H1 (cell line): ENCODE results near the gene ADRB1. TPM values are rescaled to one million over a fixed set of nuclear protein-coding genes. Genes with fewer than 3 reads are reported as not detected.

Experiments used
- CTCF ChIA-PET: fragments of 300-600 bp; sonication (Branson Sonifier 250); formaldehyde crosslinking; loops from one replicate; lab custom pipeline; 2021; ENCODE audit not compliant: partially characterized antibody; lab: Charles Lee
- POLR2A ChIA-PET: fragments of 300-600 bp; sonication (Branson Sonifier 250); formaldehyde crosslinking; loops from one replicate; lab custom pipeline; 2021; ENCODE audit warnings: inconsistent platforms; ENCODE audit not compliant: partially characterized antibody; lab: Charles Lee
- DNase-seq, 2 experiments: peaks; one replicate each; pipeline versions ENCODE4 v3.0.0 to v3.0.0-alpha.2; 2010 to 2022; ENCODE audit warnings: low spot score in 2 of 2, low read depth in 1 of 2, mixed read lengths in 1 of 2
- FAIRE-seq: peaks from 2 replicates; lab custom pipeline; 2011; peaks lifted over from hg19 to GRCh38; lab: Jason Lieb, UNC
- H2AFZ ChIP-seq: 2 replicates; pipeline ENCODE4 v1.8.1; 2012; ENCODE audit warnings: low read length, inconsistent platforms
- H2AK5ac ChIP-seq: 2 replicates; pipeline ENCODE4 v1.6.1; 2013; ENCODE audit warnings: low read depth, low read length
- H2BK120ac ChIP-seq: replicated peaks from 2 replicates; pipeline ENCODE3; 2013; ENCODE audit warnings: low read depth, low read length, inconsistent platforms
- H2BK12ac ChIP-seq: 2 replicates; pipeline ENCODE4 v1.6.1; 2013; ENCODE audit warnings: low read depth, low read length
- H2BK15ac ChIP-seq: 2 replicates; pipeline ENCODE4 v1.6.1; 2013; ENCODE audit warnings: low read length
- H2BK20ac ChIP-seq: 2 replicates; pipeline ENCODE4 v1.6.1; 2013; ENCODE audit warnings: low read length
- H2BK5ac ChIP-seq: 2 replicates; pipeline ENCODE4 v1.6.1; 2013; ENCODE audit warnings: low read depth, low read length
- H3K14ac ChIP-seq: 2 replicates; pipeline ENCODE4 v1.6.1; 2013; ENCODE audit warnings: inconsistent platforms; ENCODE audit not compliant: insufficient read length
- H3K18ac ChIP-seq: 2 replicates; pipeline ENCODE4 v1.6.1; 2013; ENCODE audit warnings: low read length; ENCODE audit errors: extremely low read depth
- H3K23ac ChIP-seq: 2 replicates; pipeline ENCODE4 v1.6.1; 2013; ENCODE audit warnings: inconsistent platforms; ENCODE audit not compliant: insufficient read length
- H3K23me2 ChIP-seq: 2 replicates; pipeline ENCODE4 v1.6.1; 2013; ENCODE audit warnings: low read depth, low read length
- H3K27ac ChIP-seq: 2 replicates; pipeline ENCODE4 v1.6.1; 2011; ENCODE audit warnings: low read depth, low read length, inconsistent platforms
- H3K27me3 ChIP-seq, 4 experiments: replicated peaks in 1 of 4; 1 replicate in 1 of 4; 2 replicates in 3 of 4; pipeline versions ENCODE4 v1.6.1 to v1.8.1; 2011 to 2013; ENCODE audit warnings: low read length in 3 of 4, mild to moderate bottlenecking in 3 of 4, inconsistent platforms in 2 of 4, mixed read lengths in 2 of 4, moderate library complexity in 1 of 4; ENCODE audit not compliant: control insufficient read depth in 3 of 4, insufficient read depth in 3 of 4; ENCODE audit errors: extremely low read depth in 1 of 4
- H3K36me3 ChIP-seq, 4 experiments: 2 replicates each; pipeline versions ENCODE4 v1.6.1 to v1.8.1; 2011 to 2013; ENCODE audit warnings: mild to moderate bottlenecking in 4 of 4, low read length in 3 of 4, moderate library complexity in 2 of 4, control low read depth in 1 of 4, inconsistent platforms in 1 of 4; ENCODE audit not compliant: insufficient read depth in 4 of 4, control insufficient read depth in 2 of 4
- H3K4ac ChIP-seq: replicated peaks from 2 replicates; pipeline ENCODE3; 2013; ENCODE audit warnings: low read length, low read depth, mixed read lengths, inconsistent platforms; ENCODE audit not compliant: insufficient read length
- H3K4me1 ChIP-seq, 4 experiments: replicated peaks in 1 of 4; 1 replicate in 1 of 4; 2 replicates in 3 of 4; pipeline versions ENCODE4 v1.6.1 to v1.8.1; 2011 to 2013; ENCODE audit warnings: low read length in 3 of 4, inconsistent platforms in 2 of 4, mixed read lengths in 1 of 4; ENCODE audit not compliant: insufficient read depth in 4 of 4, control insufficient read depth in 3 of 4
- H3K4me2 ChIP-seq, 2 experiments: 2 replicates each; pipeline versions ENCODE4 v1.6.1 to v1.8.1; 2011 to 2013; ENCODE audit warnings: low read depth in 2 of 2, low read length in 2 of 2, control low read depth in 1 of 2, inconsistent platforms in 1 of 2, mild to moderate bottlenecking in 1 of 2; ENCODE audit not compliant: insufficient read depth in 1 of 2
- H3K4me3 ChIP-seq, 4 experiments: fragments of 200-600, 300-600 bp in 1 of 4; sonication (generic), shearing (Covaris generic), sonication (Bioruptor Twin) in 1 of 4; 2 replicates each; pipeline versions ENCODE4 v1.5.1 to v1.8.1; 2011 to 2016; ENCODE audit warnings: low read length in 4 of 4, low read depth in 3 of 4, control low read depth in 2 of 4, inconsistent platforms in 2 of 4, mild to moderate bottlenecking in 2 of 4, mixed read lengths in 1 of 4, moderate library complexity in 1 of 4; ENCODE audit not compliant: insufficient read depth in 2 of 4; ENCODE audit errors: extremely low read depth in 1 of 4
- H3K56ac ChIP-seq: replicated peaks from 2 replicates; pipeline ENCODE3; 2013; ENCODE audit warnings: low read depth, mild to moderate bottlenecking, mixed read lengths, low read length, inconsistent platforms; ENCODE audit not compliant: insufficient read length
- H3K79me1 ChIP-seq: 2 replicates; pipeline ENCODE4 v1.6.1; 2013; ENCODE audit warnings: low read depth, low read length, control low read depth
- H3K79me2 ChIP-seq, 2 experiments: 2 replicates each; pipeline versions ENCODE4 v1.6.1 to v1.8.1; 2012 to 2013; ENCODE audit warnings: low read length in 2 of 2, mild to moderate bottlenecking in 2 of 2, inconsistent platforms in 1 of 2; ENCODE audit not compliant: insufficient read depth in 2 of 2, control insufficient read depth in 1 of 2
- H3K9ac ChIP-seq, 4 experiments: replicated peaks in 1 of 4; 1 replicate in 1 of 4; 2 replicates in 3 of 4; pipeline versions ENCODE4 v1.6.1 to v1.8.1; 2011 to 2013; ENCODE audit warnings: low read depth in 3 of 4, low read length in 3 of 4, control low read depth in 2 of 4, mild to moderate bottlenecking in 2 of 4, moderate library complexity in 2 of 4, inconsistent platforms in 1 of 4; ENCODE audit errors: extremely low read depth in 1 of 4
- H3K9me3 ChIP-seq, 2 experiments: 2 replicates each; pipeline versions ENCODE4 v1.6.1 to v1.8.1; 2012 to 2013; ENCODE audit warnings: mild to moderate bottlenecking in 2 of 2, moderate library complexity in 2 of 2, control low read depth in 1 of 2, inconsistent platforms in 1 of 2, low read depth in 1 of 2, low read length in 1 of 2, mixed read lengths in 1 of 2; ENCODE audit not compliant: insufficient read depth in 2 of 2
- H4K20me1 ChIP-seq, 2 experiments: replicated peaks in 1 of 2; 2 replicates each; pipeline versions ENCODE3 to v1.8.1; 2011 to 2013; ENCODE audit warnings: inconsistent platforms in 2 of 2, low read length in 2 of 2, mild to moderate bottlenecking in 1 of 2; ENCODE audit not compliant: insufficient read depth in 2 of 2, control insufficient read depth in 1 of 2
- H4K5ac ChIP-seq: 2 replicates; pipeline ENCODE4 v1.6.1; 2013; ENCODE audit warnings: low read length, low read depth, mixed read lengths, inconsistent platforms; ENCODE audit not compliant: insufficient read length
- H4K8ac ChIP-seq: 2 replicates; pipeline ENCODE4 v1.8.0; 2013; ENCODE audit warnings: mild to moderate bottlenecking, moderate library complexity, low read length, inconsistent platforms; ENCODE audit not compliant: insufficient read depth; ENCODE audit errors: extremely low read depth
- H4K91ac ChIP-seq: replicated peaks from 2 replicates; pipeline ENCODE3; 2013; ENCODE audit warnings: low read length, mixed read lengths, inconsistent platforms; ENCODE audit not compliant: insufficient read length
- BRCA1 ChIP-seq: IDR thresholded peaks from 2 replicates; pipeline ENCODE4 v1.6.1; 2012; ENCODE audit warnings: low read depth, low read length, improper control_type of control experiment
- CREB1 ChIP-seq: IDR thresholded peaks from 2 replicates; pipeline ENCODE4 v1.6.1; 2012; ENCODE audit warnings: inconsistent platforms
- CTCF ChIP-seq, 3 experiments: IDR thresholded peaks; 1 replicate in 2 of 3; 2 replicates in 1 of 3; pipeline versions ENCODE4 v1.5.1 to v1.6.1; 2011; ENCODE audit warnings: low read length in 3 of 3, mild to moderate bottlenecking in 3 of 3, inconsistent platforms in 2 of 3, low read depth in 1 of 3, moderate library complexity in 1 of 3; ENCODE audit not compliant: insufficient read depth in 1 of 3; ENCODE audit errors: control extremely low read depth in 1 of 3
- EZH2 ChIP-seq: fragments of 200-600 bp; sonication (generic); IDR thresholded peaks from 2 replicates; pipeline ENCODE4 v1.7.1; 2012; ENCODE audit warnings: low read depth, mild to moderate bottlenecking, moderate library complexity, low read length, inconsistent platforms; ENCODE audit not compliant: severe bottlenecking
- KDM5A ChIP-seq: fragments of 200-600 bp; IDR thresholded peaks from 2 replicates; pipeline ENCODE4 v1.7.1; 2012; ENCODE audit warnings: mild to moderate bottlenecking, low read length, inconsistent platforms, mixed read lengths
- MAX ChIP-seq: IDR thresholded peaks from 2 replicates; pipeline ENCODE4 v1.6.1; 2012; ENCODE audit warnings: inconsistent platforms
- RNF2 ChIP-seq: fragments of 200-900, 300-1000 bp; sonication (generic); IDR thresholded peaks from 2 replicates; pipeline ENCODE4 v1.7.1; 2016; ENCODE audit warnings: borderline replicate concordance, low read depth, mild to moderate bottlenecking, antibody characterized with exemption, low read length; ENCODE audit not compliant: poor library complexity, severe bottlenecking; ENCODE audit errors: missing control alignments
- RXRA ChIP-seq: IDR thresholded peaks from 2 replicates; pipeline ENCODE4 v1.6.1; 2011; ENCODE audit warnings: low read depth, mild to moderate bottlenecking, low read length, moderate library complexity; ENCODE audit not compliant: insufficient read depth
- SIN3A ChIP-seq, 2 experiments: IDR thresholded peaks in 1 of 2; conservative IDR thresholded peaks in 1 of 2; 2 replicates each; pipeline ENCODE4 v1.6.1; 2011 to 2012; ENCODE audit warnings: low read length in 2 of 2, improper control_type of control experiment in 1 of 2, low read depth in 1 of 2, mild to moderate bottlenecking in 1 of 2
- TCF12 ChIP-seq: IDR thresholded peaks from 2 replicates; pipeline ENCODE4 v1.6.1; 2011; ENCODE audit warnings: low read depth, mild to moderate bottlenecking, low read length
- TEAD4 ChIP-seq: IDR thresholded peaks from 2 replicates; pipeline ENCODE4 v1.6.1; 2012; ENCODE audit warnings: low read depth, low read length, inconsistent platforms, mixed read lengths
- WGBS, 2 experiments: shearing (Covaris generic) in 1 of 2; methylation state at CpG; one replicate each; pipeline versions ENCODE4 v1.1.6 to v1.1.7; 2013 to 2015; ENCODE audit warnings: low lambda C conversion rate in 2 of 2, mixed read lengths in 2 of 2, inconsistent platforms in 1 of 2, low coverage in 1 of 2, missing lambda C conversion rate in 1 of 2; ENCODE audit not compliant: insufficient replicate concordance in 2 of 2, insufficient coverage in 1 of 2, insufficient read length in 1 of 2; ENCODE audit errors: extremely low coverage in 1 of 2, missing lambda C conversion rate in 1 of 2; 5-methylcytosine and 5-hydroxymethylcytosine counted together
- polyA plus RNA-seq, 7 experiments: library from polyadenylated mRNA; depleted of rRNA in 3 of 7; stranded (reverse) in 5 of 7; unstranded in 2 of 7; fragments of >200 nt in 5 of 7; fragments of 200-250 nt in 2 of 7; gene quantifications; 1 replicate in 5 of 7; 2 replicates in 1 of 7; 4 replicates in 1 of 7; pipeline versions ENCODE4 v1.2.1 to v1.2.3, GENCODE V29; 2011 to 2013; ENCODE audit warnings: missing spikeins in 2 of 7, mixed read lengths in 2 of 7
- total RNA-seq: library from RNA; stranded (reverse); fragmentation: NEBNext Ultra II Directional; extraction: Animal tissue kit (Norgen Biotek cat#: 25700); gene quantifications from 2 replicates; pipeline ENCODE4 v1.2.1, GENCODE V29; 2021

ADRB1 gene
- total and polyA plus RNA-seq, 2 of the 8 experiments (the other 6 are each of a cell fraction or from before 2014, with no cell fraction given) = 0.14 to 0.48 TPM

GRCh38 chr10:114041166-114041565, 2.5 kb upstream of the ADRB1 start:
- no peak overlapping the region for H3K4me2 ChIP-seq
- H2BK15ac ChIP-seq = no peak overlapping the region
- no peak overlapping the region for H3K4ac ChIP-seq
- ChIA-PET POLR2A (no interaction called here), CTCF (interaction anchor here (1.4 to 1.8 kb wide), 2 partner anchors 57 to 69 kb away, joined by 3 to 9 read pairs; no protein-coding TSS in a partner anchor)
- H3K27me3 ChIP-seq = peaks cover 29 to 46% (median 39%) of the 10 kb centered on the region in 4 experiments
- no peak overlapping the region for H3K18ac ChIP-seq
- no peak overlapping the region for H3K14ac ChIP-seq
- H3K23me2 ChIP-seq = peaks cover 20% of the 10 kb centered on the region
- H4K8ac ChIP-seq = no peak overlapping the region
- H3K79me2 ChIP-seq = no peaks in the 10 kb centered on the region
- no peak overlapping the region for H3K4me3 ChIP-seq
- peaks cover 0 to 13% (median 5%) of the 10 kb centered on the region in 4 experiments; a peak in 6 of 7 replicates for H3K4me1 ChIP-seq
- no peak overlapping the region for H3K56ac ChIP-seq
- 88% methylated on average over 8 of the region's 8 CpGs; no CpG with 5 or more reads in 1 of the 2 experiments for WGBS, 2 experiments
- no peak overlapping the region for H3K27ac ChIP-seq
- FAIRE-seq (no peak), DNase-seq (no peak)
- peaks cover 0 to 8% of the 10 kb centered on the region in 2 experiments; a peak in 1 of 4 replicates for H3K9me3 ChIP-seq
- H4K5ac ChIP-seq = no peak overlapping the region
- no peak overlapping the region for H2AFZ ChIP-seq
- H2BK20ac ChIP-seq = no peak overlapping the region
- no peak overlapping the region for H2BK120ac ChIP-seq
- peaks cover 0 to 7% of the 10 kb centered on the region in 2 experiments for H4K20me1 ChIP-seq
- no peak overlapping the region for H2BK5ac ChIP-seq
- no peak overlapping the region for H3K23ac ChIP-seq
- no peak overlapping the region for H4K91ac ChIP-seq
- no peak overlapping the region for H2AK5ac ChIP-seq
- no peak overlapping the region for H2BK12ac ChIP-seq
- H3K9ac ChIP-seq = no peak overlapping the region
- no peaks in the 10 kb centered on the region for H3K79me1 ChIP-seq
- peaks cover 0 to 12% (median 0%) of the 10 kb centered on the region in 4 experiments; a peak in 1 of 8 replicates for H3K36me3 ChIP-seq
- TF ChIP-seq TCF12 (no peak), TEAD4 (no peak), RXRA (no peak), SIN3A (conservative IDR thresholded peaks at IDR 0.05 in 1 of 2, IDR thresholded peaks at IDR 0.05 in 1 of 2; ENCODE audit: low read depth in 1 of 2, low read length in 2 of 2) (no peak), CREB1 (no peak), EZH2 (no peak), RNF2 (no peak), BRCA1 (no peak), CTCF (IDR thresholded peaks at IDR 0.05; ENCODE audit: control extremely low read depth in 1 of 3, insufficient read depth in 1 of 3, low read depth in 1 of 3, low read length in 3 of 3) (no peak), KDM5A (no peak), MAX (no peak)
